ENCODE data around the gene NFAM1.

- TF ChIP-seq CTCF (IDR thresholded peaks at IDR 0.05) (no peak), POLR2A (IDR thresholded peaks at IDR 0.05) (no peak), EP300 (IDR thresholded peaks at IDR 0.05) (no peak)
These were observed 97.2 kb downstream of the NFAM1 start for GRCh38 chr22:42334875-42335512.
